ENCODE results near the gene MYO1D. TPM values are rescaled to one million over a fixed set of nuclear protein-coding genes. Genes with fewer than 3 reads are reported as not detected.

MYO1D gene
- total RNA-seq, 2 donors from 2014 or later: 42.9 to 43.7 TPM

- H3K9me3 Mint-ChIP-seq: no peaks in the 10 kb centered on the region
- H3K27me3 ChIP-seq (ENCODE audit: control insufficient read depth, insufficient read depth, low read length, poor library complexity, severe bottlenecking): no peaks in the 10 kb centered on the region
- H3K4me3 ChIP-seq (ENCODE audit: low read length): no peak overlapping the region
- H3K4me1 ChIP-seq (ENCODE audit: control insufficient read depth, insufficient read depth, low read length): no peaks in the 10 kb centered on the region
- H3K27ac ChIP-seq (ENCODE audit: low read depth, low read length): peak overlapping the region; percentile 72
- H3K36me3 Mint-ChIP-seq (ENCODE audit: low read depth): peaks cover 11% of the 10 kb centered on the region
- no peaks in the 10 kb centered on the region for H3K27me3 Mint-ChIP-seq (ENCODE audit: insufficient read depth)
- 84% methylated on average over 6 to 7 of the region's 7 CpGs for WGBS, 2 experiments (ENCODE audit: insufficient coverage in 1 of 2, insufficient read length in 1 of 2)
- peak; percentile 57 for DNase-seq
- H3K36me3 ChIP-seq (ENCODE audit: control insufficient read depth, insufficient read depth, low read length): peaks cover under 1% of the 10 kb centered on the region
- H3K27ac Mint-ChIP-seq: no peak overlapping the region
- H3K4me3 Mint-ChIP-seq: no peak overlapping the region
- no peaks in the 10 kb centered on the region for H3K9me3 ChIP-seq (ENCODE audit: control insufficient read depth, low read length)
- H3K9ac ChIP-seq (ENCODE audit: extremely low read depth, low read length, poor library complexity, severe bottlenecking): no peak overlapping the region
- H3K4me1 Mint-ChIP-seq: peaks cover 25% of the 10 kb centered on the region
- TF ChIP-seq CTCF (conservative IDR thresholded peaks at IDR 0.05): no peak
Measured at GRCh38 chr17:32625971-32626370, 251.0 kb downstream of the MYO1D start.

- no peaks in the 10 kb centered on the region for H3K27me3 Mint-ChIP-seq (ENCODE audit: insufficient read depth)
- no peaks in the 10 kb centered on the region for H3K9me3 Mint-ChIP-seq
- H3K4me1 Mint-ChIP-seq: peaks cover 25% of the 10 kb centered on the region
- H3K4me1 ChIP-seq (ENCODE audit: control insufficient read depth, insufficient read depth, low read length): no peaks in the 10 kb centered on the region
- H3K27ac Mint-ChIP-seq: no peak overlapping the region
- H3K4me3 ChIP-seq (ENCODE audit: low read length): no peak overlapping the region
- no peak overlapping the region for H3K9ac ChIP-seq (ENCODE audit: extremely low read depth, low read length, poor library complexity, severe bottlenecking)
- peaks cover 3% of the 10 kb centered on the region for H3K36me3 Mint-ChIP-seq (ENCODE audit: low read depth)
- H3K27ac ChIP-seq (ENCODE audit: low read depth, low read length): no peak overlapping the region
- no peaks in the 10 kb centered on the region for H3K9me3 ChIP-seq (ENCODE audit: control insufficient read depth, low read length)
- no peak for DNase-seq
- no peak for TF ChIP-seq CTCF (conservative IDR thresholded peaks at IDR 0.05)
- H3K36me3 ChIP-seq (ENCODE audit: control insufficient read depth, insufficient read depth, low read length): no peaks in the 10 kb centered on the region
- H3K4me3 Mint-ChIP-seq: no peak overlapping the region
- no peaks in the 10 kb centered on the region for H3K27me3 ChIP-seq (ENCODE audit: control insufficient read depth, insufficient read depth, low read length, poor library complexity, severe bottlenecking)
- 100% methylated on average over 2 of the region's 2 CpGs; no CpG with 5 or more reads in 1 of the 2 experiments for whole genome bisulfite sequencing, 2 experiments (ENCODE audit: insufficient coverage in 1 of 2, insufficient read length in 1 of 2)
Measured at GRCh38 chr17:32623196-32623595, 253.7 kb downstream of the MYO1D start.

- no peak for TF ChIP-seq CTCF (conservative IDR thresholded peaks at IDR 0.05)
- H3K27me3 ChIP-seq (ENCODE audit: control insufficient read depth, insufficient read depth, low read length, poor library complexity, severe bottlenecking): no peaks in the 10 kb centered on the region
- H3K27ac ChIP-seq (ENCODE audit: low read depth, low read length): no peak overlapping the region
- no peaks in the 10 kb centered on the region for H3K27me3 Mint-ChIP-seq (ENCODE audit: insufficient read depth)
- no peak overlapping the region for H3K27ac Mint-ChIP-seq
- no peak overlapping the region for H3K4me3 Mint-ChIP-seq
- no peak overlapping the region for H3K4me3 ChIP-seq (ENCODE audit: low read length)
- peaks cover 3% of the 10 kb centered on the region for H3K36me3 Mint-ChIP-seq (ENCODE audit: low read depth)
- H3K9ac ChIP-seq (ENCODE audit: extremely low read depth, low read length, poor library complexity, severe bottlenecking): no peak overlapping the region
- no peaks in the 10 kb centered on the region for H3K9me3 Mint-ChIP-seq
- no peaks in the 10 kb centered on the region for H3K36me3 ChIP-seq (ENCODE audit: control insufficient read depth, insufficient read depth, low read length)
- no peak for DNase-seq
- 82 to 93% methylated on average over 2 to 4 of the region's 4 CpGs for WGBS, 2 experiments (ENCODE audit: insufficient coverage in 1 of 2, insufficient read length in 1 of 2)
- H3K4me1 ChIP-seq (ENCODE audit: control insufficient read depth, insufficient read depth, low read length): no peaks in the 10 kb centered on the region
- H3K4me1 Mint-ChIP-seq: peaks cover 24% of the 10 kb centered on the region
- H3K9me3 ChIP-seq (ENCODE audit: control insufficient read depth, low read length): no peaks in the 10 kb centered on the region
Measured at GRCh38 chr17:32622540-32622939, 254.4 kb downstream of the MYO1D start.
